ENCODE measurements around the gene FOXK1.
"Not testable (repeated sequence)": the region's sequence is repeated elsewhere in the genome, so short reads cannot be mapped to it uniquely, and the experiment has no call there.

Gene FOXK1

DNA sequence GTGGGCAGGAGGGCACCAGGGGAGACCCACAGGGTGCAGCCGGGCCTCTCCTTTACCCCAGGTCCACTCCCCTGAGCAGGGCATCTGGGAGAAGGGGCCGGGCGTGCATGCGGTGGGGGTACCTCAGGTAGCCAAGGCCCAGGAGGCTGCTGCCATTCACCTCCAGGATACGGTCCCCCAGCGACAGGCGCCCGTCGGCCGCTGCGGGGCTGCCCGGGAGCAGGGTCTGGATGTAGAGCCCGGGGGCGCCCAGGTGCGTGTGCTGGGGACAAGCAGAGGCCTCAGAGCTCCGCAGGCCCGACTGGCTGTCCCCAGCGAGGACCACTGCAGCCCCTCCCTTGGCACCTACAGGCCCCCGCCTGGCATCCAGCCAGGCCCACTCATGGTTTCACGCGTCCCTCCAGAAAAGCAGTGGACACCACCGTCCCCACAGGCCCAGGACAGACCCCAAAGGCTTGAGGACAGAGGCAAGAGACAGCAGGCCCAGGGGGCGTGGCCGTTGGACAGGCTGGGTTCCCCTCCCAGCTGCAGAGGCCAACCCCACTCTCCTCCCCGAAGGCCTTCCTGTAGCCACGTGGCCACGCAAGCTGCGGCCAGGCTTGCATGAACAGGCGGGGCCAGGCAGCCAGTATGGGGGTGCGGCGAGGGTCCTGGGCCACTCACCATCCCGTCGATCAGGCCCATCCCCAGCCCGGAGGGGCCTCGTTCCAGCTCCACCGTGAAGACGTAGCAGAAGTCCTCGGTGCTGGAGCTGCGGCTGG, 117.6 kb downstream of the FOXK1 start:
- WGBS, 2 experiments = 86 to 87% methylated on average over 39 of the region's 39 CpGs
- Histone ChIP-seq H3K4me3 (ENCODE audit: insufficient read depth, low read depth, low read length) (no peak overlapping the region), H3K27ac (ENCODE audit: insufficient read depth, low read depth, low read length, poor library complexity, severe bottlenecking) (no peak overlapping the region), H3K27me3 (ENCODE audit: control insufficient read depth, insufficient read depth, low read length, poor library complexity, severe bottlenecking) (no peaks in the 10 kb centered on the region), H3K36me3 (ENCODE audit: control insufficient read depth, insufficient read depth, low read length) (no peaks in the 10 kb centered on the region), H3K4me1 (ENCODE audit: control insufficient read depth, insufficient read depth, low read length) (no peaks in the 10 kb centered on the region), H3K9me3 (ENCODE audit: control insufficient read depth, low read length) (no peaks in the 10 kb centered on the region)

DNA sequence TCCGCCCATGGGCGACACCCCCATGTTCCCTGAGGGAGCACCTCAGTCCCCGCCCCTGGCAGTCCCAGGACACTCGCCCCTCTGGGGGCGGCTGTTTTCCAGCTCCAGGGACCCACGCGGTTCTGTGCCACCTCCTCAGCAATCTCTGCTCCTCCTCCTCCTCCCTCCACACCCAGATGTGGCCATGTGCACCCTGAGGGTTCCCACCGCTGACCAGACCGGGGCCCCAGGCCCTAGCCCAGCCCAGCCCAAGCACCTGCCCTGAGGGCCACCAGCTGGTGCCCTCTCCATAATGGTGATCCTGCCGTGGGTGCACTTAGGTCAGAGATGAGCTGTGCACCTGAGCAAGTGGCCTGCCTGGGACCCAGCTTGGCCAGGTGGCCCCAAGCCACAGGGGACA, 118.4 kb downstream of the FOXK1 start:
- H3K27ac ChIP-seq (ENCODE audit: insufficient read depth, low read depth, low read length, poor library complexity, severe bottlenecking) = no peak overlapping the region
- 89 to 91% methylated on average over 10 of the region's 10 CpGs for WGBS, 2 experiments

DNA sequence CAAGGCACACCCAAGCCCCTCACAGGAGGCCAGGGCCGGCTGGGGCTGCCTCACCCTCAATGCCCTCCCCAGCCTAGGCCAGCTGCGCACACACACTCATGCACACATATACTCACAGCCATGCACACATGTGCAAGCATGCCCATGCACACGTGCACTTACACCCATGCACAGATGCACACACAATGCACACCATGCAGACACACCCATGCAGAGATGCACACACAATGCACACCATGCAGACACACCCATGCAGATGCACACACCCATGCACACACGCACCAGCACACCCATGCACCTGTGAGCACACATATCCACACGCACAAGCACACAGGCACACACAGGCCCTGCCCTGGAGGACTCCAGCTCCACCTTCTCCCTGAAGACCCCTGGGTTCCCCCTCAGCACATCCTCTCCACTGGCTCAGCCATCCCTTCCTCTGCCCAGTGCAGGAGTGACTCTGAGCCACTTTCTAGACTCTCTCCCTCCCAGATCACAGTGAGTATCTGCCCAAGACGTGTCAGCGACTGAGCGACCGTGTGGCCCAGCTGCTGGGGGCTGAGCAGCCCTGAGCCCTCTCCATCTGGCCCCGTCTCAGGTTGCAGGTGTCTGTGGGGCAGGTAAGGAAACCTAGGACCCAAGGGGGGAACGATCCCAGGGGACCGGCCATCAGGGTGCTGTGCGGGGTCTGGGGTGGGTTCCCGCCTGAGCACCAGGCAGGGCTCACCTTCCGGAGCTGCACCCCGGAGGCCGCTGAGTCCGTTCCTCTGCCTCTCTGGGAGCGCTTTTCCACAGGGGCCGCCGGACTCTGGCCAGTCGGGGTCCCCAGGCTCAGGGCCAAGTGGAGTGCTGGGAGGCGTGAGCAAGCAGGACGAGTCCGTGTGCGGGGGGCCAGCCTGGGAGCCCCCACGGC, 119.1 kb downstream of the FOXK1 start:
- no peaks in the 10 kb centered on the region for H3K9me3 ChIP-seq (ENCODE audit: control insufficient read depth, low read length)
- no peaks in the 10 kb centered on the region for H3K4me1 ChIP-seq (ENCODE audit: control insufficient read depth, insufficient read depth, low read length)
- H3K27ac ChIP-seq (ENCODE audit: insufficient read depth, low read depth, low read length, poor library complexity, severe bottlenecking) = no peak overlapping the region
- H3K4me3 ChIP-seq (ENCODE audit: insufficient read depth, low read depth, low read length) = no peak overlapping the region
- no peaks in the 10 kb centered on the region for H3K36me3 ChIP-seq (ENCODE audit: control insufficient read depth, insufficient read depth, low read length)
- WGBS, 2 experiments = 90% methylated on average over 27 of the region's 27 CpGs
- no peaks in the 10 kb centered on the region for H3K27me3 ChIP-seq (ENCODE audit: control insufficient read depth, insufficient read depth, low read length, poor library complexity, severe bottlenecking)

More for the DNA sequence above, 118.4 kb downstream of the FOXK1 start:
- no peak overlapping the region for H3K4me3 ChIP-seq (ENCODE audit: insufficient read depth, low read depth, low read length)
- H3K27me3 ChIP-seq (ENCODE audit: control insufficient read depth, insufficient read depth, low read length, poor library complexity, severe bottlenecking) = no peaks in the 10 kb centered on the region
- H3K9me3 ChIP-seq (ENCODE audit: control insufficient read depth, low read length) = no peaks in the 10 kb centered on the region
- no peaks in the 10 kb centered on the region for H3K36me3 ChIP-seq (ENCODE audit: control insufficient read depth, insufficient read depth, low read length)
- no peaks in the 10 kb centered on the region for H3K4me1 ChIP-seq (ENCODE audit: control insufficient read depth, insufficient read depth, low read length)

DNA sequence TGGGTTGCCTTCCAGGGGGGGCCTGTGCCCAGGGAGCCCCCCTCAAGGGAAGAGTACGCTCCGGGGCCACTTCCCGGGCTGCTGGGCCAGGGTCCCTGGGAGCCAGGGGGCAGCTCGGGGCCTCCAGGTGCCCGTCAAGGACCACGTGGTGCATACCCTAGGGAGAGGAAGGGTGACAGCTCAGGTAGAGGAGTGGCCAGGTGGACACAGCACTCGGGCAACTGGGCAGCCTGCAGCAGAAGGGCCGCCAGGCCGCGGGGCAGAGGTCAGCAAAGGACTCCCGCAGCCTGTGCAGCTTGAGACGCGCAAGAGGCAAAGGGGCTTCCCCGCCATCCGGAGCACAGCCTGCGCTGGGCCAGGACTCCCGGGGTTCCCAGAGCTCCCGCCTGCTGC, 119.7 kb downstream of the FOXK1 start:
- H3K36me3 ChIP-seq (ENCODE audit: control insufficient read depth, insufficient read depth, low read length) = no peaks in the 10 kb centered on the region
- H3K27me3 ChIP-seq (ENCODE audit: control insufficient read depth, insufficient read depth, low read length, poor library complexity, severe bottlenecking) = no peaks in the 10 kb centered on the region
- H3K9me3 ChIP-seq (ENCODE audit: control insufficient read depth, low read length) = no peaks in the 10 kb centered on the region
- no peak overlapping the region for H3K27ac ChIP-seq (ENCODE audit: insufficient read depth, low read depth, low read length, poor library complexity, severe bottlenecking)
- WGBS, 2 experiments = 90 to 92% methylated on average over 18 of the region's 18 CpGs
- no peaks in the 10 kb centered on the region for H3K4me1 ChIP-seq (ENCODE audit: control insufficient read depth, insufficient read depth, low read length)
- no peak overlapping the region for H3K4me3 ChIP-seq (ENCODE audit: insufficient read depth, low read depth, low read length)

DNA sequence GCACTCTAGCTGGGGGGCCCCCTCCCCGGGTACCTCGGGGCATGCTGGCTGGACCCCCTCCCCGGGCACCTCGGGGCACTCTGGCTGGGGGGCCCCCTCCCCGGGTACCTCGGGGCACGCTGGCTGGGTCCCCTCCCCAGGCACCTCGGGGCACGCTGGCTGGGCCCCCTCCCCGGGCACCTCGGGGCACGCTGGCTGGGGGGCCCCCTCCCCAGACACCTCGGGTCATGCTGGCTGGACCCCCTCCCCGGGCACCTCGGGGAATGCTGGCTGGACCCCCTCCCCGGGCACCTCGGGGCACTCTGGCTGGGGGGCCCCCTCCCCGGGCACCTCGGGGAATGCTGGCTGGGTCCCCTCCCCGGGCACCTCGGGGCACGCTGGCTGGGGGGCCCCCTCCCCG, 120.5 kb downstream of the FOXK1 start:
- H3K4me3 ChIP-seq (ENCODE audit: insufficient read depth, low read depth, low read length); H3K27ac ChIP-seq (ENCODE audit: insufficient read depth, low read depth, low read length, poor library complexity, severe bottlenecking); H3K9me3 ChIP-seq (ENCODE audit: control insufficient read depth, low read length); H3K4me1 ChIP-seq (ENCODE audit: control insufficient read depth, insufficient read depth, low read length); H3K27me3 ChIP-seq (ENCODE audit: control insufficient read depth, insufficient read depth, low read length, poor library complexity, severe bottlenecking); H3K36me3 ChIP-seq (ENCODE audit: control insufficient read depth, insufficient read depth, low read length): not testable (repeated sequence)
- WGBS, 2 experiments = 93 to 97% methylated on average over 23 of the region's 23 CpGs

DNA sequence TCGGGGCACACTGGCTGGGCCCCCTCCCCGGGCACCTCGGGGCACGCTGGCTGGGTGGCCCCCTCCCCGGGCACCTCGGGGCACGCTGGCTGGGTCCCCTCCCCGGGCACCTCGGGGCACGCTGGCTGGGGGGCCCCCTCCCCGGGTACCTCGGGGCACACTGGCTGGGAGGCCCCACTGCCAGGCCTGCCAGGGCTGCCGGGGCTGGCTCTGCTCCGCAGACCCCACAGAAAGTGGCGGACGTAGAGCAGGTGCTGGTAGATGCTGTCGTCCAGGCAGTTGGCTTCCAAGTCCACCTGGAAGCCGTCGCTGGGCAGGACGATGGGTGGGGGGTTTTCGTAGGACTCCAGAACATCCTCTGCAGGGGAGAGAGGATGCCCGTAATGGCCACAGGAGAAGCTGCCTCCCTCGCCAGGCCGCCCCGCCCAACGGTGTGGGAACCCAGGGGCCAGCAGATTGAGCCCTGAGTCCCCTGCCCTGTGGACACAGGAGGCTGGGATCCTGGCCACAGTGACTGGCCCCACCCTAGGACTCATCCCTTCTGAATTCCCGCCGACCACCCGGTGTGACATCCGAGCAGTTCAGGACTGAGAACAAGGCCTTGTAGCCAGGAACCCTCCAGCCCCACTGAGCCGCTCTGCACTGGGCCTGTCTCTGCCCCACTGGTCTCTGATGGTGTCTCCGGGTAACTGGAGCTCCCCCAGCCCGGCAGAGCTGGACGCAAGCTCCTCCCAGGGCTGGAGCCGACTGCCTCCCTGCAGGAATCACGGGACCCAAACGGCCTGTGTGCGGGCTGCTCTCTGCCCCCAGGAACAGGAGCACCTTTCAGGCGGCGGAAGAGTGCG, 121.5 kb downstream of the FOXK1 start:
- WGBS, 2 experiments = 77% methylated on average over 41 of the region's 41 CpGs
- no peaks in the 10 kb centered on the region for H3K36me3 ChIP-seq (ENCODE audit: control insufficient read depth, insufficient read depth, low read length)
- no peaks in the 10 kb centered on the region for H3K4me1 ChIP-seq (ENCODE audit: control insufficient read depth, insufficient read depth, low read length)
- H3K27ac ChIP-seq (ENCODE audit: insufficient read depth, low read depth, low read length, poor library complexity, severe bottlenecking) = no peak overlapping the region
- H3K27me3 ChIP-seq (ENCODE audit: control insufficient read depth, insufficient read depth, low read length, poor library complexity, severe bottlenecking) = no peaks in the 10 kb centered on the region
- no peaks in the 10 kb centered on the region for H3K9me3 ChIP-seq (ENCODE audit: control insufficient read depth, low read length)
- no peak overlapping the region for H3K4me3 ChIP-seq (ENCODE audit: insufficient read depth, low read depth, low read length)

DNA sequence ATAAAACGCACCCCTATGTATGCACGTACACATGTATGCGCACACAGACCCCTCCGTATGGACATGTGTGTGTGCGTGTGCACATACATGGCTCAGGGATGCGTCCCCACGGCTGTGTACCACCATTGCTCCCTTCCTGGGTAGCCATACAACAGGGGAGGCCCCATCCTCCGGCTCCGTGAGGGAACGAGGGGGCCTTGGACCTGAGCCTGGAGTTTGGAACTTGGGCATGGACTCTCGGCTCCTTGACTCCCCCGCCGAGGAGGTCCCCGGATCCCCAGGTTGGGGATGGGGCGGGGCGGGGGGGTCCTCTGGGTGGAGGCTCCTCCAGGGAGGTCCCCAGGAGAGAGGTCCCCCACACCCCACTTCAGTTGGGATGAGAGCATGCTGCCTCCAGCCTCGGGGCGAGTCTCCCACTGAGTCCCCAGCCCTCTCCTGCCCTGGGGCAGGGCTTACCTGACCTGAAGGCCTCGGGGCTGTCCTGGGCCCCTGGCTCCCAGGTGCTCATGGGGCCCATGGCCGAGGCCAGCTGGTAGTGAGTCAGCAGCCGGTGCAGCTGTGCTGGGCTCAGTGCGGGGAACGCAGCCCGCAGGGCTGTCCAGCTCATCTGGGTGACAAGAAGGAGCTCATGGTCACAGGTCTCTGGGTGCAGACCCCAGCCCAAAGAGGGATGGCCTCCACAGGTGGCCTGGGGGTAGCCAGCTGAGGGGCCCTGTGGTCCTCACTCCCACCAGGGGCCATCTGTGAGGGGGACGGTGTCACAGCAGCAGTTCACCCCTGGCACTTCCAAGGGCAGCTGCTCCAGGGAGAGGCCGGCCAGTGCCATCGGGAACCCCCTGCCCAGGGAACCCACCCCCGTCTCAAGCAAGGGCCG, 123.3 kb downstream of the FOXK1 start:
- no peaks in the 10 kb centered on the region for H3K36me3 ChIP-seq (ENCODE audit: control insufficient read depth, insufficient read depth, low read length)
- no peaks in the 10 kb centered on the region for H3K9me3 ChIP-seq (ENCODE audit: control insufficient read depth, low read length)
- no peaks in the 10 kb centered on the region for H3K27me3 ChIP-seq (ENCODE audit: control insufficient read depth, insufficient read depth, low read length, poor library complexity, severe bottlenecking)
- no peak overlapping the region for H3K4me3 ChIP-seq (ENCODE audit: insufficient read depth, low read depth, low read length)
- H3K4me1 ChIP-seq (ENCODE audit: control insufficient read depth, insufficient read depth, low read length) = no peaks in the 10 kb centered on the region
- no peak overlapping the region for H3K27ac ChIP-seq (ENCODE audit: insufficient read depth, low read depth, low read length, poor library complexity, severe bottlenecking)
- WGBS, 2 experiments = 89 to 90% methylated on average over 29 of the region's 29 CpGs

DNA sequence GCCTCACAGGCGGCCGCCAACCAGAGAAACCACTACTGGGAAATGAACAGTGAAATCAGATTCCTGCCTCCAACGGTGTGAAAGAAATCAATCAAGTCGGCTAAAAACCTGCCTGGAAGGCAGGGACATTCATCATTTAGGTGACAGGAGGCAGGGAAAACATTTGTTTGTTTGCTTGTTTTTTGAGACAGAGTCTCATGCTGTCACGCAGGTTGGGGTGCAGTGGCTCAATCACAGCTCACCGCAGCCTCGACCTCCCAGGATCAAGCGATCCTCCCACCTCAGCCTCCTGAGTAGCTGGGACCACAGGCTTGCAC, 123.8 kb downstream of the FOXK1 start:
- Histone ChIP-seq H3K36me3 (ENCODE audit: control insufficient read depth, insufficient read depth, low read length) (no peaks in the 10 kb centered on the region), H3K27ac (ENCODE audit: insufficient read depth, low read depth, low read length, poor library complexity, severe bottlenecking) (no peak overlapping the region), H3K4me1 (ENCODE audit: control insufficient read depth, insufficient read depth, low read length) (no peaks in the 10 kb centered on the region), H3K9me3 (ENCODE audit: control insufficient read depth, low read length) (no peaks in the 10 kb centered on the region), H3K4me3 (ENCODE audit: insufficient read depth, low read depth, low read length) (no peak overlapping the region), H3K27me3 (ENCODE audit: control insufficient read depth, insufficient read depth, low read length, poor library complexity, severe bottlenecking) (no peaks in the 10 kb centered on the region)
- 73 to 82% methylated on average over 8 of the region's 8 CpGs for WGBS, 2 experiments

DNA sequence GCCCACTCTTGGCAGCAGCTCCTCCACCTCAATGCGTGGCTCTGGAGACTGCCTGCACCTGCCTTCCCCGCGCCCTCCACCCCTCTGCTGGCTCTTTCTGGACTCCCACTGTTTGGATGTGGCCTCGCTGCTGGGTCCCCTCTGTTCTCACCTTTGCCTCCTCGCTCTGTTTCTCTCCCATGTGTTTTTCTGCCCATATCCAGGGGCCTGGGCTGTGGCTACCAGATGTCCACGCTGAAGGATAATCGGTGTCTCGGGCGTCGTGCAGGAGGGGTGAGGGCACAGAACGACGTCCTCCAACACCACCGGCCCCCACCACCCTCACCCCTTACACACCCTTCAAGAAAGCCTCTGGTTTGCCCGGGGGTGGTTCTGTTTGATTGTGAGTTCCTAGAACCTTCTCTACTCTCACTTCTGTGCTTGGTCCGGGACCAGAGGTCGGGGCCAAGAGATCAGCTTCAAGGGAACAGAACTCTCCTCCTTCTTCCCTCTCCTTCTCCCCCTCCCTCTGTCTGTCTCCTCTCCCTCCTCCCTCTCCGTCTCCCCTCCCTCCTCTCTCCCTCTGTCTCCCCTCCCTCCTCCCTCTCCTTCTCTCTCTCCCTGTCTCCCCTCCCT, 125.0 kb downstream of the FOXK1 start:
- 80 to 84% methylated on average over 17 of the region's 17 CpGs for WGBS, 2 experiments
- H3K27ac ChIP-seq (ENCODE audit: insufficient read depth, low read depth, low read length, poor library complexity, severe bottlenecking) = no peak overlapping the region
- no peaks in the 10 kb centered on the region for H3K36me3 ChIP-seq (ENCODE audit: control insufficient read depth, insufficient read depth, low read length)
- H3K9me3 ChIP-seq (ENCODE audit: control insufficient read depth, low read length) = no peaks in the 10 kb centered on the region
- H3K4me3 ChIP-seq (ENCODE audit: insufficient read depth, low read depth, low read length) = no peak overlapping the region
- no peaks in the 10 kb centered on the region for H3K4me1 ChIP-seq (ENCODE audit: control insufficient read depth, insufficient read depth, low read length)
- no peaks in the 10 kb centered on the region for H3K27me3 ChIP-seq (ENCODE audit: control insufficient read depth, insufficient read depth, low read length, poor library complexity, severe bottlenecking)

Measured in ectodermal cell (in vitro differentiated cells).